ENCODE measurements around the gene FAM193A.

DNA sequence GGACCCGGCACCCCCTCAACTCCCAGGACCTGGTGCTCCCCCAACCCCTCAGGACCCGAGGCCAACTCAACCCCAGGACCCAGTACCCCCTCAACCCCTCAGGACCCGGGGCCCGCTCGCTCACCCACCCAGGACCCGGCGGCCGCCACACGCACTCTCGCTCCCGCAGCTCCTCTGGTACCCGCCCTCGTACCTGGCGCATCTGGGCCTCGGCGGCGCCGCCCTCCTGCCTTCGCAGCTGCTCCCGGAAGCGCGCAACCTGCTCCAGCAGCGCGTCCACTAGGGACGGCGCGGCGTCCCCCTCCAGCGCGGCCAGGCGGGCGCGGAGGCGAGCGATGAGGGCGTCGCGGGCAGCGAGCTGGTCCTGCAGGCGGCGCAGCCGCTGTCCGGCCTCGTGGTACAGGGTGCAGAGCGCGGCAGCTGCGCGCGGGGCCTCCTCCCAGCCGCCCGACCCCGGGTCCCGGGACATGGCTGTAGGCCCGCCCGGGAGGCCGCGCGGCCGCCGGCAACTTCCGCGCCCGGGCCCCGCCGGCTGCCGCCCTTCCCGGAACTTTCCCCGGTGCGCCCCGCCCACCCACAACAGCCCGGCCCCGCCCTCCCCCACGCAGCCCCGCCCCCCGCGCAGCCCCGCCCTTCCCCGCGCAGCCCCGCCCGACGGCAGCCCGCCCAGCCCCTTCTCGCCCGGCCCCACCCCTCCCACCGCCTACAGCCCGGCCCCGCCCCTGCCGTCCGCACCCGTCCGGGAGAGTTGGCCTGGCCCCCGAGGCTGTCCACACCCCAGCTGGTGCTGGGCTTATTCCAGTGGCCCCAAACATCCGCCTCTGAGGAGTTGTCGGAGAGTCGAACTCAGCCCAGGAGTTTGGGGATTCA is 219.6 kb downstream of the FAM193A start, which contains the start of gene TNIP2:
- TF ChIP-seq EZH2 (IDR thresholded peaks at IDR 0.05; ENCODE audit: low read depth, unreplicated experiment) = no peak
- no peak for TF ChIP-seq EZH2phosphoT487 (IDR thresholded peaks at IDR 0.05; ENCODE audit: unreplicated experiment)
- TF ChIP-seq POLR2AphosphoS5 (IDR thresholded peaks at IDR 0.05; ENCODE audit: low read depth) = peak; percentile 70
- TF ChIP-seq, protein P1, sequence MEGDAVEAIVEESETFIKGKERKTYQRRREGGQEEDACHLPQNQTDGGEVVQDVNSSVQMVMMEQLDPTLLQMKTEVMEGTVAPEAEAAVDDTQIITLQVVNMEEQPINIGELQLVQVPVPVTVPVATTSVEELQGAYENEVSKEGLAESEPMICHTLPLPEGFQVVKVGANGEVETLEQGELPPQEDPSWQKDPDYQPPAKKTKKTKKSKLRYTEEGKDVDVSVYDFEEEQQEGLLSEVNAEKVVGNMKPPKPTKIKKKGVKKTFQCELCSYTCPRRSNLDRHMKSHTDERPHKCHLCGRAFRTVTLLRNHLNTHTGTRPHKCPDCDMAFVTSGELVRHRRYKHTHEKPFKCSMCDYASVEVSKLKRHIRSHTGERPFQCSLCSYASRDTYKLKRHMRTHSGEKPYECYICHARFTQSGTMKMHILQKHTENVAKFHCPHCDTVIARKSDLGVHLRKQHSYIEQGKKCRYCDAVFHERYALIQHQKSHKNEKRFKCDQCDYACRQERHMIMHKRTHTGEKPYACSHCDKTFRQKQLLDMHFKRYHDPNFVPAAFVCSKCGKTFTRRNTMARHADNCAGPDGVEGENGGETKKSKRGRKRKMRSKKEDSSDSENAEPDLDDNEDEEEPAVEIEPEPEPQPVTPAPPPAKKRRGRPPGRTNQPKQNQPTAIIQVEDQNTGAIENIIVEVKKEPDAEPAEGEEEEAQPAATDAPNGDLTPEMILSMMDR (conservative IDR thresholded peaks at IDR 0.05; ENCODE audit: low read depth in 2 of 2) = no peak; a peak in 1 of 4 replicates
- TF ChIP-seq, protein P2, sequence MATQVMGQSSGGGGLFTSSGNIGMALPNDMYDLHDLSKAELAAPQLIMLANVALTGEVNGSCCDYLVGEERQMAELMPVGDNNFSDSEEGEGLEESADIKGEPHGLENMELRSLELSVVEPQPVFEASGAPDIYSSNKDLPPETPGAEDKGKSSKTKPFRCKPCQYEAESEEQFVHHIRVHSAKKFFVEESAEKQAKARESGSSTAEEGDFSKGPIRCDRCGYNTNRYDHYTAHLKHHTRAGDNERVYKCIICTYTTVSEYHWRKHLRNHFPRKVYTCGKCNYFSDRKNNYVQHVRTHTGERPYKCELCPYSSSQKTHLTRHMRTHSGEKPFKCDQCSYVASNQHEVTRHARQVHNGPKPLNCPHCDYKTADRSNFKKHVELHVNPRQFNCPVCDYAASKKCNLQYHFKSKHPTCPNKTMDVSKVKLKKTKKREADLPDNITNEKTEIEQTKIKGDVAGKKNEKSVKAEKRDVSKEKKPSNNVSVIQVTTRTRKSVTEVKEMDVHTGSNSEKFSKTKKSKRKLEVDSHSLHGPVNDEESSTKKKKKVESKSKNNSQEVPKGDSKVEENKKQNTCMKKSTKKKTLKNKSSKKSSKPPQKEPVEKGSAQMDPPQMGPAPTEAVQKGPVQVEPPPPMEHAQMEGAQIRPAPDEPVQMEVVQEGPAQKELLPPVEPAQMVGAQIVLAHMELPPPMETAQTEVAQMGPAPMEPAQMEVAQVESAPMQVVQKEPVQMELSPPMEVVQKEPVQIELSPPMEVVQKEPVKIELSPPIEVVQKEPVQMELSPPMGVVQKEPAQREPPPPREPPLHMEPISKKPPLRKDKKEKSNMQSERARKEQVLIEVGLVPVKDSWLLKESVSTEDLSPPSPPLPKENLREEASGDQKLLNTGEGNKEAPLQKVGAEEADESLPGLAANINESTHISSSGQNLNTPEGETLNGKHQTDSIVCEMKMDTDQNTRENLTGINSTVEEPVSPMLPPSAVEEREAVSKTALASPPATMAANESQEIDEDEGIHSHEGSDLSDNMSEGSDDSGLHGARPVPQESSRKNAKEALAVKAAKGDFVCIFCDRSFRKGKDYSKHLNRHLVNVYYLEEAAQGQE (IDR thresholded peaks at IDR 0.05; ENCODE audit: unreplicated experiment) = no peak
